SK-N-SH (cell line): ENCODE results near the gene TMC1. TPM values are rescaled to one million over a fixed set of nuclear protein-coding genes. Genes with fewer than 3 reads are reported as not detected.

Experiments
- CTCF ChIA-PET: fragments of 300-600, 350-600 bp; formaldehyde crosslinking; extraction: SDS; loops from one replicate; lab custom pipeline; 2021; lab: Yijun Ruan, JAX
- POLR2A ChIA-PET: fragments of 350-600 bp; sonication (Branson Sonifier 250); formaldehyde crosslinking; extraction: SDS; loops from one replicate; lab custom pipeline; 2020; ENCODE audit warnings: antibody characterized with exemption, inconsistent platforms; lab: Yijun Ruan, JAX
- DNase-seq: peaks from one replicate; pipeline ENCODE4 v3.0.0; 2012
- H2AFZ ChIP-seq: fragments of 200-600 bp; sonication (generic); 2 replicates; pipeline ENCODE4 v1.8.1; 2016; ENCODE audit warnings: antibody characterized with exemption, mild to moderate bottlenecking, low read depth
- H3F3A ChIP-seq: fragments of 200-600 bp; sonication (generic); replicated peaks from 2 replicates; pipeline ENCODE3; 2016; ENCODE audit warnings: antibody characterized with exemption, mild to moderate bottlenecking; ENCODE audit not compliant: insufficient read depth
- H3K27ac ChIP-seq, 2 experiments: fragments of 200-500 bp in 1 of 2; fragments of 200-600 bp in 1 of 2; sonication (Bioruptor generic) in 1 of 2; sonication (generic), shearing (Covaris generic) in 1 of 2; 2 replicates each; pipeline versions ENCODE4 v1.5.1 to v1.6.1; 2014 to 2016; ENCODE audit warnings: low read depth in 2 of 2, inconsistent platforms in 1 of 2, low read length in 1 of 2, mild to moderate bottlenecking in 1 of 2, mixed read lengths in 1 of 2
- H3K27me3 ChIP-seq: fragments of 200-600 bp; sonication (generic), shearing (Covaris generic); 2 replicates; pipeline ENCODE4 v1.6.1; 2016; ENCODE audit warnings: mixed run types; ENCODE audit not compliant: insufficient read depth
- H3K36me3 ChIP-seq, 2 experiments: fragments of 200-500 bp in 1 of 2; fragments of 200-600 bp in 1 of 2; sonication (Bioruptor generic) in 1 of 2; sonication (generic) in 1 of 2; replicated peaks in 1 of 2; 2 replicates each; pipeline versions ENCODE3 to v1.5.1; 2014 to 2016; ENCODE audit warnings: low read length in 1 of 2, mild to moderate bottlenecking in 1 of 2; ENCODE audit not compliant: insufficient read depth in 2 of 2, control insufficient read depth in 1 of 2
- H3K4me1 ChIP-seq, 2 experiments: fragments of 200-500 bp in 1 of 2; fragments of 200-600 bp in 1 of 2; sonication (Bioruptor generic) in 1 of 2; sonication (generic), shearing (Covaris generic) in 1 of 2; 2 replicates each; pipeline versions ENCODE4 v1.5.1 to v1.6.1; 2014 to 2016; ENCODE audit warnings: low read depth in 1 of 2, low read length in 1 of 2, mixed run types in 1 of 2; ENCODE audit not compliant: insufficient read depth in 2 of 2, control insufficient read depth in 1 of 2
- H3K4me2 ChIP-seq: fragments of 200-600 bp; sonication (generic), shearing (Covaris generic); 2 replicates; pipeline ENCODE4 v1.6.1; 2017; ENCODE audit warnings: mixed run types
- H3K4me3 ChIP-seq, 2 experiments: fragments of 200-500 bp in 1 of 2; fragments of 200-600 bp in 1 of 2; sonication (Bioruptor generic) in 1 of 2; sonication (generic), shearing (Covaris generic) in 1 of 2; 2 replicates each; pipeline versions ENCODE4 v1.5.1 to v1.8.1; 2014 to 2016; ENCODE audit warnings: low read depth in 2 of 2, inconsistent platforms in 1 of 2, low read length in 1 of 2, mild to moderate bottlenecking in 1 of 2, mixed read lengths in 1 of 2, moderate library complexity in 1 of 2
- H3K79me2 ChIP-seq: fragments of 200-600 bp; sonication (generic); 2 replicates; pipeline ENCODE4 v1.8.1; 2017; ENCODE audit warnings: mild to moderate bottlenecking; ENCODE audit not compliant: insufficient read depth
- H3K9ac ChIP-seq: fragments of 200-600 bp; sonication (generic); 2 replicates; pipeline ENCODE4 v1.6.1; 2017; ENCODE audit warnings: mixed run types
- H3K9me2 ChIP-seq: fragments of 200-600 bp; sonication (generic); 2 replicates; pipeline ENCODE4 v1.6.1; 2017; ENCODE audit warnings: mixed run types
- H3K9me3 ChIP-seq: fragments of 200-600 bp; sonication (generic); 2 replicates; pipeline ENCODE4 v1.6.1; 2017; ENCODE audit warnings: mixed run types, mild to moderate bottlenecking, moderate library complexity
- H4K20me1 ChIP-seq: fragments of 200-600 bp; sonication (generic); 2 replicates; pipeline ENCODE4 v1.6.1; 2017; ENCODE audit warnings: mild to moderate bottlenecking, mixed run types; ENCODE audit not compliant: insufficient read depth
- CHD2 ChIP-seq: fragments of 150-350 bp; IDR thresholded peaks from 2 replicates; pipeline ENCODE4 v1.6.1; 2018; ENCODE audit warnings: low read length; ENCODE audit not compliant: partially characterized antibody
- CTCF ChIP-seq: fragments of 200-600 bp; sonication (generic); IDR thresholded peaks from 2 replicates; pipeline ENCODE4 v1.6.1; 2017; ENCODE audit warnings: antibody characterized with exemption, mild to moderate bottlenecking, moderate library complexity
- FOXJ3 ChIP-seq: sonication (generic); formaldehyde crosslinking; IDR thresholded peaks from 2 replicates; pipeline ENCODE4 v1.5.1; 2020; ENCODE audit warnings: mild to moderate bottlenecking, missing genetic modification reagents
- IRF3 ChIP-seq: fragments of 150-350 bp; IDR thresholded peaks from 2 replicates; pipeline ENCODE4 v1.6.1; 2016; ENCODE audit warnings: mild to moderate bottlenecking, low read depth, low read length
- NFIC ChIP-seq: IDR thresholded peaks from 2 replicates; pipeline ENCODE4 v1.4.0; 2012; ENCODE audit warnings: borderline replicate concordance
- NRF1 ChIP-seq: IDR thresholded peaks from 2 replicates; pipeline ENCODE4 v1.6.1; 2012; ENCODE audit warnings: low read depth, mild to moderate bottlenecking, low read length
- PBX3 ChIP-seq: IDR thresholded peaks from 2 replicates; pipeline ENCODE4; 2012
- RAD21 ChIP-seq: IDR thresholded peaks from 2 replicates; pipeline ENCODE4 v1.6.1; 2012; ENCODE audit warnings: mild to moderate bottlenecking, low read length
- RCOR1 ChIP-seq: fragments of 150-350 bp; IDR thresholded peaks from 2 replicates; pipeline ENCODE4 v1.6.1; 2017; ENCODE audit warnings: antibody characterized with exemption, low read length
- REST ChIP-seq: IDR thresholded peaks from 2 replicates; pipeline ENCODE4 v1.6.1; 2012; ENCODE audit warnings: mild to moderate bottlenecking, low read depth, low read length, moderate library complexity
- RFX5 ChIP-seq: IDR thresholded peaks from 2 replicates; pipeline ENCODE4 v1.6.1; 2012; ENCODE audit warnings: mild to moderate bottlenecking, improper control_type of control experiment, low read length
- RXRA ChIP-seq: IDR thresholded peaks from 2 replicates; pipeline ENCODE4 v1.4.0; 2012; ENCODE audit warnings: low read depth, mild to moderate bottlenecking, borderline replicate concordance
- SMC3 ChIP-seq: IDR thresholded peaks from 2 replicates; pipeline ENCODE4 v1.6.1; 2012; ENCODE audit warnings: low read depth, low read length, improper control_type of control experiment
- TAF1 ChIP-seq: IDR thresholded peaks from 2 replicates; pipeline ENCODE4 v1.6.1; 2012; ENCODE audit warnings: low read depth, mild to moderate bottlenecking, low read length, moderate library complexity, borderline replicate concordance
- YY1 ChIP-seq: IDR thresholded peaks from 2 replicates; pipeline ENCODE4 v1.4.0; 2012; ENCODE audit warnings: low read depth, mild to moderate bottlenecking
- WGBS: methylation state at CpG from one replicate; pipeline ENCODE4 v1.1.6; 2017; ENCODE audit warnings: low lambda C conversion rate; 5-methylcytosine and 5-hydroxymethylcytosine counted together
- polyA plus RNA-seq, 3 experiments: library from polyadenylated mRNA; depleted of rRNA; stranded (reverse); fragments of >200 nt; gene quantifications; 2 replicates each; pipeline ENCODE4 v1.2.3, GENCODE V29; 2012

TMC1 gene
- polyA plus RNA-seq, 1 of the 3 experiments (the other 2 are of a cell fraction): not detected

- no peak overlapping the region for H3K4me2 ChIP-seq
- H3K79me2 ChIP-seq: no peaks in the 10 kb centered on the region
- H3K27me3 ChIP-seq: peaks cover 31% of the 10 kb centered on the region; the same call in 1 of the 2 replicates
- no peaks in the 10 kb centered on the region for H3K36me3 ChIP-seq
- no peak for DNase-seq
- no peaks in the 10 kb centered on the region for H4K20me1 ChIP-seq
- no peak overlapping the region for H3K9ac ChIP-seq
- H3K27ac ChIP-seq: no peak overlapping the region
- H3K4me3 ChIP-seq: no peak overlapping the region
- no peaks in the 10 kb centered on the region for H3F3A ChIP-seq
- TF ChIP-seq CHD2 (no peak), YY1 (no peak), RXRA (no peak), SMC3 (no peak), RFX5 (no peak), NRF1 (no peak), PBX3 (no peak), NFIC (no peak), FOXJ3 (CRISPR knock-in tag) (no peak)
- POLR2A ChIA-PET: no interaction called here
- CTCF ChIA-PET: no interaction called here
- 22% methylated on average over 1 of the region's 1 CpG for WGBS
- H3K4me1 ChIP-seq: no peaks in the 10 kb centered on the region
- H2AFZ ChIP-seq: no peak overlapping the region
- H3K9me3 ChIP-seq: no peaks in the 10 kb centered on the region
- no peaks in the 10 kb centered on the region for H3K9me2 ChIP-seq
Observed at GRCh38 chr9:72864327-72864726, 342.9 kb downstream of the TMC1 start.

- CTCF ChIA-PET: interaction anchor here (0.7 to 1.1 kb wide), 4 partner anchors 145 to 151 kb away, joined by 3 to 4 read pairs (median 3); no protein-coding TSS in a partner anchor
- POLR2A ChIA-PET: no interaction called here
- Histone ChIP-seq H3K9ac (no peak overlapping the region), H3K4me2 (no peak overlapping the region), H3K27me3 (peaks cover 25% of the 10 kb centered on the region; the same call in 1 of the 2 replicates), H3K27ac (no peak overlapping the region), H3K4me1 (no peaks in the 10 kb centered on the region), H3K9me2 (no peaks in the 10 kb centered on the region), H3K79me2 (no peaks in the 10 kb centered on the region), H3K9me3 (no peaks in the 10 kb centered on the region), H3K4me3 (peak overlapping the region in 1 of 2 experiments; percentile 21; a peak in 1 of 4 replicates), H2AFZ (no peak overlapping the region)
- WGBS: 2% methylated on average over 3 of the region's 3 CpGs
- no peak for DNase-seq
- no peak for TF ChIP-seq RCOR1
- peak; percentile 69 for TF ChIP-seq CTCF
- TF ChIP-seq TAF1: no peak
- TF ChIP-seq RFX5: no peak
- TF ChIP-seq REST: no peak
- TF ChIP-seq RAD21: peak; percentile 38
- TF ChIP-seq SMC3: 0 out of 2 replicates have a peak, but pooled peaks have one; percentile 2
- no peak for TF ChIP-seq IRF3
- TF ChIP-seq, all 33 proteins: peak for 3
- H4K20me1 ChIP-seq: no peaks in the 10 kb centered on the region
- no peaks in the 10 kb centered on the region for H3K36me3 ChIP-seq
- no peaks in the 10 kb centered on the region for H3F3A ChIP-seq
Observed at GRCh38 chr9:72871685-72872084, 350.3 kb downstream of the TMC1 start.
